Subcutaneous adipose tissue (tissue), 4 donors: ENCODE data around the gene ZSCAN30. TPM values are rescaled to one million over a fixed set of nuclear protein-coding genes. Genes with fewer than 3 reads are reported as not detected.

Experiments used
- total RNA-seq, 4 donors: library from RNA; depleted of rRNA; stranded (reverse); fragments of >200 nt; gene quantifications; one replicate each; pipeline ENCODE4 v1.1.0, GENCODE V29; 2016
- TF ChIP-seq, protein P1 (sequence below): fragments of 450-650 bp; IDR thresholded peaks from one replicate; pipeline ENCODE4 v1.5.1; 2016; ENCODE audit warnings: low read depth, mild to moderate bottlenecking, control low read depth, antibody characterized with exemption, moderate library complexity

The ZSCAN30 gene
- total RNA-seq, 4 donors from 2014 or later = 17.7 to 20.1 (median 19.0) TPM

DNA sequence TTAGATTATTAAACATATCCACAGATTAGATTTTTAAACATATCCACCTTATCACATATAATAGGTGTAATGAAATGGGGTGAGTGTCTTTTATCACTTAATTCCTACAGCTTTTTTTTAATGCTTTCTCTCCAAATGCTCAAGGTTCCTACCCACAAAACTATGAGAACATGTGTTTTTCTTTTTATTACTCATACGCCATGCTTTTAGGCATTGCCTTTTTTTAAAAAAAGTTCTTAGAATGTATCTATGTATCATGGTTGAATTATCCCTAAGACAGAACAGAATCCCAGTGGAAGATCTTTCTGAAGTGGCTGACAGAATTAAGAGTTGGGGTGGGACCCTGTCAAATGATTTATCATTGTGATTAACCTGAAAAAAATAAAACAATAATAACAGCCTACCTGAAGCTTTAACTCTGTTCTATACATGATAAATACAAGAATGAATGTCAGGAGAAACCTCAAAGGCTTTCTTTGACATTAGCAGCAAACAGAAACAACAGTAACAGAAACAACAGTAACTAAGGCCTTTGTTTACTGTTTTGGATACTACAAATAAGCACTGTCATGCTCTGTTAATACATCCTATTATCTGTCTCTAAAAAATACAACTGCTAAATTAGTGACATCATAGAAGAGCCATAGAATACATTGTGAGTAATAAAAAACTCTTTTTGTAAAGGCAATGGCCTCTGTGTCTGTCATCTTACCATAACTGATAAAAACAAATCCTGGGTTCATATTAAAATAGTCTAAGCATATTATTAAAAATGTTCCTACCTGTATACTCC, 53.3 kb downstream of the ZSCAN30 start:
- TF ChIP-seq, protein P1, sequence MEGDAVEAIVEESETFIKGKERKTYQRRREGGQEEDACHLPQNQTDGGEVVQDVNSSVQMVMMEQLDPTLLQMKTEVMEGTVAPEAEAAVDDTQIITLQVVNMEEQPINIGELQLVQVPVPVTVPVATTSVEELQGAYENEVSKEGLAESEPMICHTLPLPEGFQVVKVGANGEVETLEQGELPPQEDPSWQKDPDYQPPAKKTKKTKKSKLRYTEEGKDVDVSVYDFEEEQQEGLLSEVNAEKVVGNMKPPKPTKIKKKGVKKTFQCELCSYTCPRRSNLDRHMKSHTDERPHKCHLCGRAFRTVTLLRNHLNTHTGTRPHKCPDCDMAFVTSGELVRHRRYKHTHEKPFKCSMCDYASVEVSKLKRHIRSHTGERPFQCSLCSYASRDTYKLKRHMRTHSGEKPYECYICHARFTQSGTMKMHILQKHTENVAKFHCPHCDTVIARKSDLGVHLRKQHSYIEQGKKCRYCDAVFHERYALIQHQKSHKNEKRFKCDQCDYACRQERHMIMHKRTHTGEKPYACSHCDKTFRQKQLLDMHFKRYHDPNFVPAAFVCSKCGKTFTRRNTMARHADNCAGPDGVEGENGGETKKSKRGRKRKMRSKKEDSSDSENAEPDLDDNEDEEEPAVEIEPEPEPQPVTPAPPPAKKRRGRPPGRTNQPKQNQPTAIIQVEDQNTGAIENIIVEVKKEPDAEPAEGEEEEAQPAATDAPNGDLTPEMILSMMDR = no peak

DNA sequence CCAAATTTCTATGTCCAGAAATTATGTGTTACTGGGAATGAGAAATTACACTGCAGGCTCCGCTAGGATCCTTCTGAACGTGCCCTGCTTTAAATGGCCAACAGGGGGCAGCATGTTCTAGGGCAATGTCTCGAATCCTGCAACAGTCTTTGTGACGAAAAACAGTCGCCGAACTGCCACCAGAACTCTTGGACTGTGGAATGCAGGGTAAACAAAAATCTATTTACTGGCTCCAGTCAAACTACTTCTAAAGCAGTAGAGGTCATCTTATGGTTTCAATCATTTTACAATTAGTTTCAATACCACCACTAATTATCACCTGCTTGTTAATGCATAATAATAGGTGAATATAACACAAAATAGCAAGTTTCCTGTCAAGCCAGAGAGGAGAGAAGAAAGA, 59.0 kb downstream of the ZSCAN30 start:
- TF ChIP-seq, protein P1 = no peak

- TF ChIP-seq, protein P1 = no peak
Observed at GRCh38 chr18:35227254-35227653, 62.8 kb downstream of the ZSCAN30 start.

DNA sequence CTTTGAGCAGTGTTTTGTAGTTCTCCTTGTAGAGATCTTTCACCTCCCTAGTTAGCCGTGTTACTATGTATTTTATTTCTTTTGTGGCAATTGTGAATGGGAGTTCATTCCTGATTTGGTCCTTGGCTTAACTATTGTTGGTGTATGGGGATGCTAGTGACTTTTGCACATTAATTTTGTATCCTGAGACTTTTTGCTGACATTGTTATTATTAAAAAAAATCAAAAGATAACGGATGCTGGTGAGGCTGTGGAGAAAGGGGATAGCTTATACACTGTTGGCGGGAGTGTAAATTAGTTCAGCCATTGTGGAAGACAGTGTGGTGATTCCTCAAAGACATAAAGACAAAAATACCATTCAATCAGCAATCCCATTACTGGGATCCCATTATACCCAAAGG, 66.2 kb downstream of the ZSCAN30 start:
- TF ChIP-seq, protein P1 = no peak

- TF ChIP-seq, protein P1 = no peak
Observed at GRCh38 chr18:35220424-35220823, 69.6 kb downstream of the ZSCAN30 start.

GRCh38 chr18:35215026-35215425, 75.0 kb downstream of the ZSCAN30 start:
- TF ChIP-seq, protein P1 = no peak

DNA sequence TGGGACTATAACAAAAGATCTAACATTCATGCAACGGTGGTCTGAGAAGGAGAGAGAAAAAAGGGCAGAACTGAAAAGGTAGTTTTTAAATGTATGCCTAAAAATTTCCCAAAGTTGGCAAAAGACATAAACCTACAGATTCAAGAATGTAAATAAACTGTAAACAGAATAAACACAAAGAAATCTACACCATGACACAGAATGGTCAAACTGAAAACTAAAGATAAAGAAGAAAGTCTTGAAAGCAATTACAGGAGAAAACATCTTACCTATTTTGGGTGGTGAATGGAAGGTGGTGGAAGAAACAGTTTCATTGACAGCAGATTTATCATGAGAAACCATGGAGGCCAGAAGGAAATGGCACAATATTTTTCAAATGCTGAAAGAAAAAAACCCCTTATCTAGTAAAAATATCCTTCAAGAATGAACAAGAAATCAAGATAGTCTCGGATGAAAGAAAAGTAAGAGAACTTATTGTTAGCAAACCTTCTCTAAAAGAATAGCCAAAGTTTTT, 84.8 kb downstream of the ZSCAN30 start:
- TF ChIP-seq, protein P1 = no peak
